Astrocyte of the cerebellum (primary cell): ENCODE data around the gene AARS2.
A peak's percentile ranks its signal among the peaks of the same experiment; 100 is the strongest.

Source experiments
- DNase-seq: peaks from one replicate; pipeline ENCODE4 v3.0.0-alpha.2; 2011; ENCODE audit warnings: low read depth
- H3K4me3 ChIP-seq: 2 replicates; pipeline ENCODE4 v1.5.1; 2011; ENCODE audit warnings: mild to moderate bottlenecking, low read depth, low read length, moderate library complexity
- CTCF ChIP-seq: IDR thresholded peaks from 2 replicates; pipeline ENCODE4 v1.5.1; 2012; ENCODE audit warnings: low read length, low read depth, moderate library complexity, mild to moderate bottlenecking; ENCODE audit errors: missing control alignments
- in situ Hi-C: cut with HindIII; loops from 2 replicates; pipeline ENCODE4 v1.10.0; 2017; ENCODE audit warnings: low sequenced_read_pairs

AARS2 gene

GRCh38 chr6:44268095-44268628, 45.0 kb downstream of the AARS2 start:
- no peak overlapping the region for H3K4me3 ChIP-seq
- DNase-seq, result no peak
- in situ Hi-C loops, result no loop called here
- TF ChIP-seq CTCF, result peak; percentile 97

DNA sequence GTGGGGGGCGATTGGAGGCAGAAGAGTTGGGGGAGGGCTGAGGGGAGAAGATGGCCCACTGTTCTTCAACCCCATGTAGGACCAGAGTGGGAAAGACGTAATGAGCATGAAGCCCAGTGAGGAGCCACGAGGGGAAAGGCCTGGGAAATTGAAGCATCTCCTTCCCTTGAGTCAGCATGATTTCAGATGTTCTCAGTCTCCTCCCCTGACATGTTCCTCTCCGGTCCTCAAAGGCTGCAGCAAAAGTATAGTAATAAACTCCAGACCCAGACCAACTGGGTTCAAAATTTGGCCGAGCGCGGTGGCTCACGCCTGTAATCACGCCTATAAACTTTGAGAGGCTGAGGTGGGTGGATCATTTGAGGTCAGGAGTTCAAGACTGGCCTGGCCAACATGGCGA, 45.9 kb downstream of the AARS2 start:
- in situ Hi-C loops, result no loop called here
- DNase-seq, result no peak
- no peak overlapping the region for H3K4me3 ChIP-seq
- no peak for TF ChIP-seq CTCF

- no peak for TF ChIP-seq CTCF
- no peak overlapping the region for H3K4me3 ChIP-seq
- no peak for DNase-seq
- in situ Hi-C loops, result no loop called here
Observed at GRCh38 chr6:44266347-44266746, 46.8 kb downstream of the AARS2 start.

GRCh38 chr6:44265722-44266233, 47.4 kb downstream of the AARS2 start:
- TF ChIP-seq CTCF, result no peak
- DNase-seq, result no peak
- H3K4me3 ChIP-seq, result peak overlapping the region; percentile 68
- in situ Hi-C loops, result no loop called here

DNA sequence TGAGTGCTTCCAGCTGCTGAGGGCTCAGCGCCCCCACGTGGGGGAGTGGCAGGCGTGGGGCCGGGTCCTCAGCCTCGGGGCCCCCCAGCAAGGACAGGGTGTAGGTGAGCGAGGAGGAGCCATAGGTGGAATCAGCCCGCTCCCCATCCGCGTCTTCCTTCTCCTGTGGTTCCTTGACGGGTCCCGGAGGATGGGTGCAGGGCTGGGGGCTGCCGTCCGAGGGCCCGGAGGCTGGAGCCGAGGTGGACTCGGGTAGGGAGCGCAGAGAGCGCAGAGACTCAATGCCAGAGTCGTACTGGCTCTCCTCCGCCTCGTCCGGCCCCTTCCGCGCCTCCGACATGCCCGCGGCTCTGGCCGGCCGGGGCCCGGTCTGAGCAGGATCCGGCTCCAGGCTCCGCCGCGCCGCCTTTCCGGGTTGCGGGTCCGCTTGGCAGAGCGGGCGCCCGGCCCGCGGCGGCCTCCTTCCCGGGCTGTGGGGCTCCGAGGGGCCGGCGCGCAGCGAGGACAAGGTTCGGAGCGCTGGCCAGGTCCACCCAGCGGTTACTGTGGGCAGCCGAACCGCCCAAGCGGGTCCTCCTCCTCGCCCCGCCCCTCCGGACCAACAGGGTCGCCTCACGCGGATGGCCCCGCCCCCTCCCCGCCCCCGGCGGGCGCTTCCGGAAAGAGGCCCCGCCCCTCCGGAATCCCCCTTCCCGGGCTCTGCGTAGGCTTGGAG, 48.0 kb downstream of the AARS2 start, which contains the start of gene NFKBIE:
Gene NFKBIE, minus strand, starts transcription at position 545 of the 715 bp plus-strand sequence. Its CDS starts 205 bp downstream, at position 340.
- peak; percentile 63 for DNase-seq
- peak; percentile 46 for TF ChIP-seq CTCF
- in situ Hi-C loops, result no loop called here
- peak within 1 kb of the TSS; percentile 68 for H3K4me3 ChIP-seq

DNA sequence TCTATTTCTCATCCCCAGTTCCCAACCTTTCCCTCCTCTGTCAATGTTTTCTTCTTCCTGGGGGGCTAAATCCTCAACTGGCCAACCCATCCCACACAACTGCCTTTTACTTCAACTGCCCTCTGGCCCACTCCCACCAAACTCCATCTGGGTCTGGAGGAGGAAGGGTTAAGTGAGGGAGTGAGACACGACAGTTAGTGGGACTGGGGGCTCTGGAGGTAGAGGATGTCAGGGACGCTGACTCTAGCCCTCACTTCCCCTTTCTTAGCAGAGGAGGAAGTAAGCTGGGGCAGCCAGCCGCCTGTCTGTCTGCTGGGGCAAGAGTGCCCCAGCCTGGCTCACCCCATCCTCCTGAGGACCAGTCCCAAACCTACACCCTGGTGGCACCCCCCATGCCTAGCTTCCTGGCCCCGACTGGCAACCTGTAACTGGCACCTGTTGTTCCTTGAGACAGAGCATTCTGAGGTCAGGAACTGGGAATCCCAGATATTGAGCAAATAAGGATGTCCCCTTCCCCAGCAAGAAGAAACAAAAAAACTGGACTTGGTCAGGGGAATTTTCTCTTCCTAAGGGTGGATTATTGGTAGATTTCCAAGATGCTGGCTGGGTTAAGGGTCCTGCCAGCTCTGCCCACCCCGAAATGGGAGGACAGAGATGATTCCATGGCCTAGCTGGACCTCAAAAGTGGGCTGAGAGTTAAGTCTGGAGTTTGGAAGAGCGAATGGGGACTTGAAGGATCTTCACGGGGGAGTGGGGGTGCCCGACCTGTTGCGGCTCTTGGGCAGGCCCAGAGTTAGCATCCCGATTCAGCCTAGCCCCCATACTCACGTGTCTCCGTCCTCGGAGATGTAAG, 48.8 kb downstream of the AARS2 start:
- no peak for DNase-seq
- in situ Hi-C loops, result no loop called here
- peak overlapping the region; percentile 68 for H3K4me3 ChIP-seq
- TF ChIP-seq CTCF, result no peak
